Mesendoderm (in vitro differentiated cells): ENCODE results near the gene NPTX2.

Experiments
- DNase-seq: peaks from one replicate; pipeline ENCODE4 v3.0.0; 2013
- H2AK5ac ChIP-seq: 2 replicates; pipeline ENCODE4 v1.6.1; 2013; ENCODE audit warnings: low read length, inconsistent platforms
- H2BK120ac ChIP-seq: 2 replicates; pipeline ENCODE4 v1.6.1; 2013; ENCODE audit warnings: low read depth, mild to moderate bottlenecking, low read length, moderate library complexity, mixed read lengths
- H2BK15ac ChIP-seq: replicated peaks from 2 replicates; pipeline ENCODE4 v1.6.1; 2013; ENCODE audit warnings: low read depth, mild to moderate bottlenecking, moderate library complexity
- H2BK5ac ChIP-seq: 2 replicates; pipeline ENCODE4 v1.6.1; 2013; ENCODE audit warnings: low read length, inconsistent platforms
- H3K18ac ChIP-seq: 2 replicates; pipeline ENCODE4 v1.6.1; 2013; ENCODE audit warnings: mild to moderate bottlenecking, low read length, mixed read lengths
- H3K23ac ChIP-seq: one replicate; pipeline ENCODE4 v1.6.1; 2013; ENCODE audit warnings: low read length
- H3K27ac ChIP-seq: 2 replicates; pipeline ENCODE4 v1.5.1; 2013; ENCODE audit warnings: low read depth, mild to moderate bottlenecking, inconsistent platforms, low read length, moderate library complexity
- H3K27me3 ChIP-seq: 2 replicates; pipeline ENCODE4 v1.6.1; 2013; ENCODE audit warnings: low read length, control low read depth, mild to moderate bottlenecking, inconsistent platforms; ENCODE audit not compliant: insufficient read depth, poor library complexity
- H3K36me3 ChIP-seq: 2 replicates; pipeline ENCODE4 v1.6.1; 2013; ENCODE audit warnings: low read length, inconsistent platforms; ENCODE audit not compliant: control insufficient read depth, insufficient read depth
- H3K4ac ChIP-seq: one replicate; pipeline ENCODE4 v1.6.1; 2013; ENCODE audit warnings: low read depth, mild to moderate bottlenecking, low read length, moderate library complexity
- H3K4me1 ChIP-seq: 2 replicates; pipeline ENCODE4 v1.6.1; 2013; ENCODE audit warnings: low read depth, low read length, inconsistent platforms; ENCODE audit not compliant: control insufficient read depth
- H3K4me2 ChIP-seq: 2 replicates; pipeline ENCODE4 v1.6.1; 2013; ENCODE audit warnings: low read length
- H3K4me3 ChIP-seq: 2 replicates; pipeline ENCODE4 v1.5.1; 2013; ENCODE audit warnings: mild to moderate bottlenecking, low read length
- H3K56ac ChIP-seq: one replicate; pipeline ENCODE4 v1.6.1; 2013; ENCODE audit warnings: low read length
- H3K79me1 ChIP-seq: 2 replicates; pipeline ENCODE4 v1.6.1; 2013; ENCODE audit warnings: low read length, inconsistent platforms
- H3K79me2 ChIP-seq: 2 replicates; pipeline ENCODE4 v1.6.1; 2013; ENCODE audit warnings: mild to moderate bottlenecking, low read length; ENCODE audit not compliant: control insufficient read depth, insufficient read depth
- H3K9ac ChIP-seq: 2 replicates; pipeline ENCODE4 v1.6.1; 2013; ENCODE audit warnings: low read length, inconsistent platforms
- H4K5ac ChIP-seq: one replicate; pipeline ENCODE4 v1.6.1; 2013; ENCODE audit warnings: low read length
- H4K8ac ChIP-seq: one replicate; pipeline ENCODE4 v1.6.1; 2013; ENCODE audit warnings: low read depth, mild to moderate bottlenecking, control low read depth, low read length, moderate library complexity
- WGBS: extraction: QIAGEN DNeasy Blood & Tissue Kit; methylation state at CpG from one replicate; pipeline ENCODE4 v1.1.7; 2013; ENCODE audit warnings: low lambda C conversion rate, missing lambda C conversion rate; ENCODE audit not compliant: insufficient coverage; ENCODE audit errors: extremely low coverage; 5-methylcytosine and 5-hydroxymethylcytosine counted together

The NPTX2 gene

DNA sequence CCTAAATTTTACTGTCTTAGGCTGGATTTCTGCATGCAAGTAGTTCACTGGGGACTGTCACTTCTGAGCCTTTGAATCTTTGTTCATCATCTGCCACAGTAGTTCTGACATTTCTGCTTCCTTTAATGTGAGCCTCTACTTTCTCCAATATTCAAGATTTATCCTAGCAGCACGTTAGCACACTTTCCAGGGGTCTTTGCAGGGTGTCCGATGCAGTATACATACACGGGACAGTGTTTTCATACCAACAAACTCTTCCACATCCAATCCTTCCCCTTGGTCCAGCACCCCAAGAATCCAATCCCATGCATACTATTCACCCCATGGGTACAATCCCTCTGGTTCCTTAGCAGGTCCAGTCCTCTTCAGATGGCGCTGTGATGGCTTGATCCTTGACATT, 22.7 kb upstream of the NPTX2 start:
- no peaks in the 10 kb centered on the region for H3K4me1 ChIP-seq
- no peak overlapping the region for H2BK15ac ChIP-seq
- no peak overlapping the region for H3K4ac ChIP-seq
- no peak overlapping the region for H2AK5ac ChIP-seq
- no peak overlapping the region for H2BK120ac ChIP-seq
- H4K8ac ChIP-seq, result no peak overlapping the region
- H3K4me2 ChIP-seq, result no peak overlapping the region
- H3K27me3 ChIP-seq, result no peaks in the 10 kb centered on the region
- no peak overlapping the region for H3K9ac ChIP-seq
- H2BK5ac ChIP-seq, result no peak overlapping the region
- no peak overlapping the region for H3K27ac ChIP-seq
- no peaks in the 10 kb centered on the region for H3K36me3 ChIP-seq
- no peak overlapping the region for H3K4me3 ChIP-seq
- no peaks in the 10 kb centered on the region for H3K79me2 ChIP-seq
- H3K79me1 ChIP-seq, result no peaks in the 10 kb centered on the region
- no peak overlapping the region for H4K5ac ChIP-seq
- H3K56ac ChIP-seq, result no peak overlapping the region
- no peak overlapping the region for H3K18ac ChIP-seq
- DNase-seq, result no peak
- no peak overlapping the region for H3K23ac ChIP-seq
- WGBS, result no CpG with 5 or more reads among the region's 4 CpGs

DNA sequence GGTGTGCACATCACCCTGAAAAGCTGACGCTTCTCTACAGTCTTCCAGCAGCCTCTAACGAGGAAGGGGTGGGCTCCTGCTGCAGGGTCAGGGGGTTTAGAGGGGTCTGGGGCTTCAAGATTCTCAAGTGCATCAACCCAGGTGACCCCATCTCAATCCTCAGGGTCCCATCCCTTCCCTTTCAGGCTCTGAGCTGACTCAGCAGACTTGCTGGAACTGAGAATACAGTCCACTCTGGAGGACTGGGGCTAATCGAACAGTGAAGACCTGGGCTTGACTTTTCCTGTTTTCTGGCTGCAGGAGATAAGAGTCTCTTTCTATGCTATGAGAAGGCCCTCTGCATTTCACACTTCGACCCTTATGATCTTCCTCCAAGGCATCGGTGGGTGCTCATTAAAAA, 22.3 kb upstream of the NPTX2 start:
- Histone ChIP-seq H3K23ac (no peak overlapping the region), H2BK15ac (no peak overlapping the region), H2BK120ac (no peak overlapping the region), H3K27ac (no peak overlapping the region), H3K36me3 (no peaks in the 10 kb centered on the region), H4K5ac (no peak overlapping the region), H3K4me3 (no peak overlapping the region), H3K27me3 (no peaks in the 10 kb centered on the region), H2AK5ac (no peak overlapping the region), H3K79me2 (no peaks in the 10 kb centered on the region), H3K4me2 (no peak overlapping the region), H3K4ac (no peak overlapping the region), H3K56ac (no peak overlapping the region), H3K79me1 (no peaks in the 10 kb centered on the region), H3K18ac (no peak overlapping the region), H3K9ac (no peak overlapping the region), H2BK5ac (no peak overlapping the region), H3K4me1 (no peaks in the 10 kb centered on the region), H4K8ac (no peak overlapping the region)
- WGBS, result no CpG with 5 or more reads among the region's 5 CpGs
- DNase-seq, result no peak

DNA sequence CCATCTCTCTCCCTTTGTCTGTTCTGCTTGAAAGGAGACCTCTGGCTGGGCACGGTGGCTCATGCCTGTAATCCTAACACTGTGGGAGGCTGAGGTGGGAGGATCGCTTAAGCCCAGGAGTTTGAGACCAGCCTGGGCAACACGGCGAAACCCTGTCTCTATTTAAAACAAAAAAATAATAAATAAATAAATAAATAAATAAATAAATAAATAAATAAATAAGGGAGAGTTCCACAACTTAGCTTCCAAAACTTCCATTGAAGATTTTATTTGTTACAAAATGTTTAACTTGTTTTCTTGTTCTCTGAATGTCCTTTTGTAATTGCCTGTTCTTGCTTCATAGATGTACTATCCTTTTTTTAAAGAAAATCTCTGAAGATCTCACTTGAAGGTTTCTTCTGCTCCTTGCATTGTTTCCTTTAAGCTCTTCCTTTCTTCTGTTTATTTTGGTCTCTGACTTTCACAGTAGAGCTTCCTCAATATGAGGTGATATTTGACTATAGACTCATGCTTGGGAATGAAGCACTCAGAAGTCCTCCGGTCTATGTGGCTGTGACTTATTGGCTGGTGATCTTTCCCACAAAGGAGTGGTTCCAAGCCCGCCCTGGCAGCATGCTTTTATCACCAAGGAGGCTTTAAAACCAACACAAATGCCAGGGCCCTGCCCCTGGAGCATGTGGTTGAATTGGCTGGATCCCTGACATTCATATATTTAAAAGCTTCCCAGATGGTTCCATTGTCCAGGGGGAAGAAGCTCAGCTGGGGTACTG, 18.1 kb upstream of the NPTX2 start:
- Histone ChIP-seq H4K5ac (no peak overlapping the region), H3K4me3 (no peak overlapping the region), H3K4me2 (no peak overlapping the region), H3K9ac (no peak overlapping the region), H3K79me1 (no peaks in the 10 kb centered on the region), H3K56ac (no peak overlapping the region), H3K36me3 (no peaks in the 10 kb centered on the region), H2BK120ac (no peak overlapping the region), H2BK5ac (no peak overlapping the region), H3K4me1 (no peaks in the 10 kb centered on the region), H3K79me2 (no peaks in the 10 kb centered on the region), H2AK5ac (no peak overlapping the region), H3K23ac (no peak overlapping the region), H2BK15ac (no peak overlapping the region), H3K4ac (no peak overlapping the region), H4K8ac (no peak overlapping the region), H3K18ac (no peak overlapping the region), H3K27ac (no peak overlapping the region), H3K27me3 (no peaks in the 10 kb centered on the region)
- WGBS, result no CpG with 5 or more reads among the region's 6 CpGs
- DNase-seq, result no peak

DNA sequence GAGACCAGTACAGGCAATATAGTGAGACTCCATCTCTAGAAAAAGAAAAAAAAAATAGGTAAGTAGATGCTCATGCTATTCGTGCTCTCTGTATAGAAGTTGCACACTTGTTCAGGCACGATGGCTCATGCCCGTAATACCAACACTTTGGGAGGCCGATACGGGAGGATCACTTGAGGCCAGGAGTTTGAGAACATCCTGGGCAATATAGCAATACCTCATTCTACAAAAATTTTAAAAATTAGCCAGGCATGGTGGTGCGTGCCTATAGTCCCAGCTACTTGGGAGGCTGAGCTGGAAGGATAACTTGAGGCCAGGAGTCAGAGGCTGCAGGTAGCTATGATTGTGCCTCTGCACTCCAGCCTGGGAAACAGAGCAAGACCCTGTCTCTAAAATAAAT, 17.2 kb upstream of the NPTX2 start:
- no peaks in the 10 kb centered on the region for H3K79me2 ChIP-seq
- H4K8ac ChIP-seq, result no peak overlapping the region
- H3K4me2 ChIP-seq, result no peak overlapping the region
- H3K27me3 ChIP-seq, result no peaks in the 10 kb centered on the region
- no peak overlapping the region for H3K56ac ChIP-seq
- no peaks in the 10 kb centered on the region for H3K4me1 ChIP-seq
- H3K4ac ChIP-seq, result no peak overlapping the region
- no peak overlapping the region for H2BK15ac ChIP-seq
- H3K4me3 ChIP-seq, result no peak overlapping the region
- H2AK5ac ChIP-seq, result no peak overlapping the region
- no CpG with 5 or more reads among the region's 6 CpGs for WGBS
- H3K18ac ChIP-seq, result no peak overlapping the region
- H3K36me3 ChIP-seq, result no peaks in the 10 kb centered on the region
- no peak overlapping the region for H2BK120ac ChIP-seq
- H2BK5ac ChIP-seq, result no peak overlapping the region
- H3K79me1 ChIP-seq, result no peaks in the 10 kb centered on the region
- H3K27ac ChIP-seq, result no peak overlapping the region
- H4K5ac ChIP-seq, result no peak overlapping the region
- no peak overlapping the region for H3K23ac ChIP-seq
- H3K9ac ChIP-seq, result no peak overlapping the region
- no peak for DNase-seq

GRCh38 chr7:98602755-98603398, 14.2 kb upstream of the NPTX2 start:
- Histone ChIP-seq H3K79me1 (no peaks in the 10 kb centered on the region), H3K4ac (no peak overlapping the region), H2BK5ac (no peak overlapping the region), H3K27me3 (no peaks in the 10 kb centered on the region), H3K4me1 (no peaks in the 10 kb centered on the region), H3K23ac (no peak overlapping the region), H2BK120ac (no peak overlapping the region), H3K9ac (no peak overlapping the region), H3K27ac (no peak overlapping the region), H3K56ac (no peak overlapping the region), H3K4me3 (no peak overlapping the region), H3K79me2 (no peaks in the 10 kb centered on the region), H3K4me2 (no peak overlapping the region), H3K36me3 (no peaks in the 10 kb centered on the region), H4K5ac (no peak overlapping the region), H2BK15ac (no peak overlapping the region), H3K18ac (no peak overlapping the region), H2AK5ac (no peak overlapping the region), H4K8ac (no peak overlapping the region)
- WGBS, result no CpG with 5 or more reads among the region's 3 CpGs
- no peak for DNase-seq
